Activated T-cell treated with anti-CD3 and anti-CD28 coated beads, Interleukin-2, amount 50 U/mL, for 24 hours (primary cell): ENCODE data around the gene USP7.
A peak's percentile ranks its signal among the peaks of the same experiment; 100 is the strongest.

Experiments used
- DNase-seq: peaks from one replicate; pipeline ENCODE4 v3.0.0-alpha.2; 2020
- H3K27ac Mint-ChIP-seq: 2 replicates; pipeline ENCODE4 v1.8.0; 2020; ENCODE audit warnings: mild to moderate bottlenecking, mixed read lengths
- H3K27me3 Mint-ChIP-seq: 2 replicates; pipeline ENCODE4 v1.8.0; 2020; ENCODE audit warnings: mixed read lengths
- H3K36me3 Mint-ChIP-seq: 2 replicates; pipeline ENCODE4 v1.8.0; 2020; ENCODE audit warnings: low read depth, mixed read lengths
- H3K4me1 Mint-ChIP-seq: 2 replicates; pipeline ENCODE4 v1.8.0; 2020; ENCODE audit warnings: low read depth, mixed read lengths
- H3K4me3 Mint-ChIP-seq: 2 replicates; pipeline ENCODE4 v1.8.0; 2020; ENCODE audit warnings: mild to moderate bottlenecking, moderate library complexity, mixed read lengths
- H3K9me3 Mint-ChIP-seq: 2 replicates; pipeline ENCODE4 v1.8.0; 2020; ENCODE audit warnings: mixed read lengths

USP7 gene

DNA sequence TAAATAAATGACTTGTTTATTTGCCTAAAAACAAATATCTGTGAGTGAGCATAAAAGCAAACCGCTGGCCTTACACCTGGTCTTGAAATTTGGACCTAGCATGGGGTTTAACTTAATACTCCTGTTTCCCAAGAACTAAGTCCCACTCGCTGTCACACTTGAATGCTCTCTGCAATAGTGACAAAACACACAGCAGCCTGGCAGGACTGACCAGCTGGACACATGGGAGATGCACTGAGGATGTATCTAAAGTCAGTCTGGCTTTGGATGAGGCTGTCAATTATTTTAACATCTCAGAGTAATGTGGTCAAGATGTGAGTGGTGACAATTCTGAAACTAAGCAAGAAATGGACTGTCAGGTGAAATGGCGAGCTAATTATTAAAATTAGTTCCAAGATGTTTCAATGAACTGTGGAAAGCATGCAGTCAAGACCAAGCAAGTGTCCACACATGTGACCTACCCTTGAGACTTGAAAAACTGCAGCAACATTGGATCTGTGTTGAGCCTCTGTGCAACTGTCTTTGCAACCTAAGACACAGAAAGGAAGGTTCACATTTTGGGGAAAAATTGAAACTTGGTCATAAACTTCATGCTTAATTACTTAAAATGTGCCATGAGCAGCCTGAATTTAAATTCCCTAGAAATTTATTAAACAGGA is 64.9 kb downstream of the USP7 start:
- H3K4me1 Mint-ChIP-seq = no peaks in the 10 kb centered on the region
- H3K27ac Mint-ChIP-seq = no peak overlapping the region
- no peak for DNase-seq
- H3K9me3 Mint-ChIP-seq = no peaks in the 10 kb centered on the region
- no peak overlapping the region for H3K4me3 Mint-ChIP-seq
- H3K27me3 Mint-ChIP-seq = no peaks in the 10 kb centered on the region
- peaks cover 95% of the 10 kb centered on the region for H3K36me3 Mint-ChIP-seq

DNA sequence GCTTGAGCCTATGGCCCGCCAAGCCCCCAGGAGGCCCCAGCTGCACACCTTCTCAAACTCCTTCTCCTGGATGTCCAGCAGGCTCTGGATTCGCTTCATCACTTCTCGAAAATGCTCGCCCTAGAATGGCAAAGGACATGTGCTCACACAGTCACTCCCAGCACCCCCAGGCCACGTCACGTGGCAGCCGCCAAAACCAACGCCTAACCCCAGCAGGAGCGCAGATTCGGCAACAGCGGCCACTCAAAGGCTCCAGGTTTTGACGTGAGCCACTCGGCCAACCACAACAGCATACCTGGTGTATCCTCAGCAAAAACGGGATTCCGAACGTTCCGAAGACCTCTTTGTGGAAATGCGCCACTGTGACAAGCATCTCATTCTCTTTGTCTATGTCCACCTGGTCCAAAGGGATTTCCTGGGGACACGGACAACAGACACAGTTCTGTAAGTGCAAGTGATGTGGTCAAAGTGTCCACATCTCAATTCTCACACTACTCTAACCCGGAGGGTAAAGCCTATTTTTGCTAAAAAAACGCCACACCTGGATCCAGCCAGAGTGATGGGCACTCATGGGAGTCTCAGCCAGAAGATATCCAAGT is 68.9 kb downstream of the USP7 start:
- Mint-ChIP-seq H3K4me1 (peaks cover 23% of the 10 kb centered on the region), H3K9me3 (no peaks in the 10 kb centered on the region), H3K4me3 (no peak overlapping the region), H3K27me3 (no peaks in the 10 kb centered on the region), H3K36me3 (peaks cover 95% of the 10 kb centered on the region), H3K27ac (peak overlapping the region; percentile 81)
- no peak for DNase-seq

DNA sequence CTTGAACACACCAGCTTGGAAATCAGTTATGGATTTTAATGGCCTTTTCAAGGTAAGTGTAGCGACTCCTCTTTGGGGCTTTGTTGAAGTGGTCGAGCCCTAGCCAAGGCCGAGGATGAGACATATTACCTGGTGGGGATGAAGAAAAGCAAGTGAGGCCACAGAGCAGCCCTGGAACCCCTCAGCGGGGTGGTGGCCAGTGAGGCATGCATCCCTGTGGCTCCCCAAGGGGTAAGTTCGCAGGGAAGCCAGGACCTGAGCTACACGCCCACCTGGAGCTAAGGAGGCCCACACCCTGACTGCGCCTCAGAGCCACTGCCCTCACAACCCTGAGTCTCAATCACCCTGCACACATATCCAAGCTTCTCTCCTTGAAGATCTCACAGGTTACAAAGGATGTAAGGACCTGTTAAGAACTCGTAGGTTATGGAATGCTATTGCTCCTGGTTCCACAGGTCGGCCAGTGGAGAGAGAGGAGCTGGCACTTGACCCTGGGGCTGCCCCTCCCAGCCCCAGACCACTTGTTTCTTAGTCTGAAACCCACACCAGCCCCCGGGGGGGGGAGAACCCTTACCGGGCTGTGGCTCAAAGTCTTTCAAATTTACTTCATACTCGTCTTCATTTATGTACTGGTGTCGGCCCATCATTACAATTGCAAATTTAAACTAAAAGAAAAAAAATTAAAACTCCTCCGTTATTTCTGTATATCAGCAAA is 69.6 kb downstream of the USP7 start:
- H3K36me3 Mint-ChIP-seq = peaks cover 91% of the 10 kb centered on the region

DNA sequence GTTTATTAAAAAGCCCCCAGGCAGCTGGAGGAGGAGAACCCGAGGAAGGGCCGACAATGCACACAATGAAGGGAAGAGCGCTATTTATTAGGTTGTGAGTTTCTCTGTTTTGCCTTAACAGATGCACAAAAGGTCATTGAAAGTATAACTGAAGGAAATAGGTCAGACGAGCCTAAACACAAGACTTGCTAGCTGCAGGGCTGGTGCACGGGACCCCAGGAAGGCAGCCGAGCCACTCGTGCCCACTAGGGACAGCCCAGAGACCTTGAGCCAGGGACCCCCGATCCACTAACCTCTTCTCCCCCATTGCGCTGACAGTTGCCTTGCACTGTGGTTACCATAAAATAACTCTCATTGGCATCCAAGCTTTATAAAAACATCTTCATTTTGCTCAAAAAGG is 70.3 kb downstream of the USP7 start:
- DNase-seq = no peak
- Mint-ChIP-seq H3K36me3 (peaks cover 85% of the 10 kb centered on the region), H3K9me3 (no peaks in the 10 kb centered on the region), H3K27ac (peak overlapping the region; percentile 4), H3K4me3 (no peak overlapping the region), H3K4me1 (peaks cover 23% of the 10 kb centered on the region), H3K27me3 (no peaks in the 10 kb centered on the region)

More for the DNA sequence above, 69.6 kb downstream of the USP7 start:
- Mint-ChIP-seq H3K27me3 (no peaks in the 10 kb centered on the region), H3K27ac (peak overlapping the region; percentile 81), H3K4me3 (no peak overlapping the region), H3K9me3 (no peaks in the 10 kb centered on the region), H3K4me1 (peaks cover 23% of the 10 kb centered on the region)
- no peak for DNase-seq

DNA sequence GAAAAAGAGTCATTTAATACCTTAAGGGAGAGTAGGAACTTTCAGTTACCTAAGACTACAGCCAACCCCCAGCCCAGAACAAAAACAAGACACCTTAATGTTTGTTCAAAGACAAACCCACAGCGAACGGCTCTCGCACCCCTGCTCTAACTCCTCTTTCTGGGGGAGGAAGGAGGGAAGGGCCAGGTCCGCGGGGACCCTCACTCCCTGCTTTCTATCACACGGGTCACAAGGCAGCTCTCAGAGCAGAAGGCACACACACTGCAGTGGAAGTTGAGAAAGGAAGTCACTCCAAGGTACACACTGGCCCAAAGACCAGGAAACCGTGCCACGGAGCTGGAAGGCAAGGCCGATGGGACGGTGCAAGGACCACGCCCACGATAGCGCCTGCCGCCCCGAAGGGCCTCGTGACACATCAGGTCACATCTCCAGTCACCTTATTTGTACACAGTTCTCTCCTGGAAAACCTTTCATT is 71.6 kb downstream of the USP7 start:
- H3K27ac Mint-ChIP-seq = peak overlapping the region; percentile 98
- H3K36me3 Mint-ChIP-seq = peaks cover 84% of the 10 kb centered on the region
- peaks cover 23% of the 10 kb centered on the region for H3K4me1 Mint-ChIP-seq
- H3K9me3 Mint-ChIP-seq = no peaks in the 10 kb centered on the region
- peak overlapping the region; percentile 68 for H3K4me3 Mint-ChIP-seq
- DNase-seq = peak; percentile 46
- H3K27me3 Mint-ChIP-seq = no peaks in the 10 kb centered on the region

DNA sequence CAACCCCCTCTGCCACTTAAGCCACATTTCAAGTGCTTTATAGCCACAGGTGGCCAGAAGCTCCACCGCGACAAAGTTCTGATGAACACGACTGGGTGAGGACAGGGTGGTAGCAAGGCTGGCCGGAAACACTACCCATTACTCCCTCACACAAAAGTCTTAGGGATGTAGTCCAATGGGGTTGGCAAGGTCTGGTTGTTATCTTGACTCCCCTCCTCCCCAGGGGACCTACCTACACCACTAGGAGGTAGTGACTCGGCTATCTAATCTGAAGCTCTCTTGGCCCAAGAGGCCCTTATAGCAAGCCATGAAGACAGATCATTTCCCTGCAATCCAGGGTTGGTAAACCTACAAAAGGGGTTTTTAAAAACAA is 73.2 kb downstream of the USP7 start:
- Mint-ChIP-seq H3K9me3 (no peaks in the 10 kb centered on the region), H3K4me1 (peaks cover 33% of the 10 kb centered on the region), H3K27ac (peak overlapping the region; percentile 98), H3K4me3 (no peak overlapping the region), H3K36me3 (peaks cover 73% of the 10 kb centered on the region), H3K27me3 (peaks cover 5% of the 10 kb centered on the region)
- DNase-seq = no peak

DNA sequence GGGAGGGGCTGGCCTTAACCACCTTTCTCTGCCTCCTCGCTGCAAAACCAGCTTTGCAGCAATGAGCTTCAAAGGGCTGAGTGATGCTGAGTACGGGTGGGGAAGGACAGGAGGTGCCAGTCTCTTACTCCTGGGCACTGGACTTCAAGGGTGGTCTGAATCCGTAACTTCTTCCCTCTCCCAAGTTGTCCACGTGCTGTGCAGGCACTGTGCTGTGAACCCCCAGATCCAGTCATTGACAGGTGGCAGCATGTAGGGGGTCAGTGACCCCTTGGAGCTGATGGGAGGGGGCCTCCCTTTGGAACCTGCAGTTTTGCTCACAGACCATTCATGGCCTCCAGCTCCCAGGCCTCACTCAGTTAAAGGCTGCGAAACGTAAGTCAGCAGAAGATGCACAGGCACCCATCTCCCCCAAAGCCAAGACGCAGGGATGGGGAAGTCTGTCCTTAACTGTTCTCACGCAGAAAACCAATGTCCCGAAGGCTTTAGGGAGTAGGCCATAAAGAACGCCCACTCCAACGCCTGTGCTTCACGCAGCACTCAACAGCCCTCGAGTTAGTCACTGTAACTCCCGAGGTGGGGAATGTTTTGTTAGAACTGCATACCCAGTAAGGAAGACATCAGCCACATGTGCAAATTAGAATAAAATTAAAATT is 73.7 kb downstream of the USP7 start:
- H3K4me3 Mint-ChIP-seq = no peak overlapping the region
- no peaks in the 10 kb centered on the region for H3K9me3 Mint-ChIP-seq
- peaks cover 35% of the 10 kb centered on the region for H3K4me1 Mint-ChIP-seq
- no peak for DNase-seq
- peak overlapping the region; percentile 98 for H3K27ac Mint-ChIP-seq
- H3K27me3 Mint-ChIP-seq = peaks cover 8% of the 10 kb centered on the region
- peaks cover 68% of the 10 kb centered on the region for H3K36me3 Mint-ChIP-seq

DNA sequence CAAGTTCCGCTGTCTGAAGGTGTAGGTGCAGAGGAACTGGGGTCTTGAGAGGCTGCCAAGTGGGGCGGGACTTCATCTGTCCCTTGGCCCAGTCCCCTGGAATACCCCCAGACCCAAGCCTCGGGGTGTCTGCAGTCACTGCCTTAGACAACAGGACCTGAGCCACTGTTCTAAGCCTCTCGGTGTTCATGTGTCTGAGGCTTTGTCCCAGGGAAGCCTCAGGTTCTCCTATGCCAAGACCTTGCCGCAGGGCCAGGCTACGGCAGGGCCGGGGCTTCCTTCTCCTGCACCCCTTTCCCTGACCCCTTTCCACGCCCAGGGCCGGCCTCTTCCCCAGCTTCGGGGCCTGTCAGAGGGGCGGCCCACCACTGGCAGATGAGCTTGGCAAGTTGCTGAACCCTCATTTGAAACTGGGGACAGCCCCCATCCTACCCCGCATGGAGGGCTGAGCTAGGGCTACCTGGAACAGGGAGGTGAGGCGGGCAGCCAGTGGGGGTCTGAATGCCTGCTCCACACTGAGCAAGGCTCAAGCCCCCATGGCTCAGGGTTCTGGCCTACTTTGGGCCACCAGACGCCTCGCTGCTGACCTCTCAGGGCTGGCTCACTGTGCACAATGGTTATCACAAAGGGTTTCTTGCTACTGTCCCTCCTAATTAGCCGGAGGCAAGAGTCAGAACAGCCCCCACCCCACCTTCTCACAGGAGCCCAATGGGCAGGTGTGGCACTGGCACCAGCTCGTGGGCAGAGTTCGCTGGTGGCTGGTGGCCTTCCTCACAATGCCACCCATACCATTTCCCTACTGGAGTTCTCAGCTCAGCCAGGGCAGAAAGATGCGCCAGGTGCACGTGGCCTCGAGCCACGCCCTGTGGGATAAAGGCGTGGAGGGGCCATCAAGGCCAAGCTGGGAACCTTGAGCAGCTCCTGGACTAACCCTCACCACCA is 74.5 kb downstream of the USP7 start:
- Mint-ChIP-seq H3K4me3 (no peak overlapping the region), H3K4me1 (peaks cover 35% of the 10 kb centered on the region), H3K36me3 (peaks cover 60% of the 10 kb centered on the region), H3K9me3 (no peaks in the 10 kb centered on the region), H3K27me3 (peaks cover 8% of the 10 kb centered on the region), H3K27ac (peak overlapping the region; percentile 29)
- no peak for DNase-seq

DNA sequence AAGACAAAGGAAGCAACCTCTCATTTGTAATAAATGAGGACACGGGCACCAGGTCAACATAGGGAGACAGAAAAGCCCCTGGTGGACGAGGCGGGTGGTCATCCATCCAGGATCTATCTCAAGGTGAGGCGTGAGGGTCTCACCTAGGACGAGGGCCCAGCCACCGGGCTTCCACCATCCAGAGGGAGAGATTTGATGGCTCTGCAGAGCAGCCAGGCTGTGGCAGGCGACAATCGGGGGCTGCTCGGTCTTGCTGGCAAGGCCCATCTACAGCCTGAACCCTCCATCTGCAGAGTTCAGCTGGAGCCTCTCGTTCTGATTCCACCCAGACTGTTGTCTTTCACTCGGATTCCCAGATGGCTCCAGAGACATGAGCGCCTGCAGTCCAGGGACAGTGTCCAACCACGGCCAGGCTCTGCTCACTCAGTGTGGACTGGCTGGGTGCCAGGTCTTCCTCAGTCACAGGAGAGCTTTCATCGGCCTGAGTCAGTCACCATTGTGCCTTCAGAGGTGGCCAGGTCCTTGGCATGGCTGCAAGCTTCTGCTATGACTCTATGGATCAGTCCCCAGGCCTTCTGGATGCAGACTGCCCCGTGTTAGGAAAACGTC is 75.7 kb downstream of the USP7 start:
- Mint-ChIP-seq H3K9me3 (no peaks in the 10 kb centered on the region), H3K27ac (peak overlapping the region; percentile 55)

DNA sequence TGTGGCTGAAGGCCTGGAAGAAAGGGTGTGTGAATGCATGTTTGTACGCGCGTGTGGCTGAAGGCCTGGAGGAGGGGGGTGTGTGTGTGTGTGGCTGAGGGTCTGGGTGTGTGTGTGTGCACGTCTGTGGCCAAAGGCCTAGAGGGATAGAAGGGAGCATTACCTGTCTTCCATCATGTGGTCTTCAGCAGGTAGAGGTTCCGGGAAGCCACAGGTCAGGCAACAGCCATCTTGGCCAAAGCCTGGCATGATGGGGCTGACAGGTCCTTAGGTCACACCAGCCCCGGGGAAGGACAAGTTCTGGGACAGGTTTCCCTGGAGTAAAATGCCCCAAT is 76.3 kb downstream of the USP7 start:
- Mint-ChIP-seq H3K4me1 (peaks cover 28% of the 10 kb centered on the region), H3K4me3 (no peak overlapping the region), H3K27ac (no peak overlapping the region), H3K27me3 (peaks cover 8% of the 10 kb centered on the region), H3K36me3 (peaks cover 42% of the 10 kb centered on the region), H3K9me3 (no peaks in the 10 kb centered on the region)
- DNase-seq = no peak

More for the DNA sequence above, 75.7 kb downstream of the USP7 start:
- DNase-seq = no peak
- Mint-ChIP-seq H3K36me3 (peaks cover 48% of the 10 kb centered on the region), H3K4me1 (peaks cover 32% of the 10 kb centered on the region), H3K4me3 (no peak overlapping the region), H3K27me3 (peaks cover 8% of the 10 kb centered on the region)

DNA sequence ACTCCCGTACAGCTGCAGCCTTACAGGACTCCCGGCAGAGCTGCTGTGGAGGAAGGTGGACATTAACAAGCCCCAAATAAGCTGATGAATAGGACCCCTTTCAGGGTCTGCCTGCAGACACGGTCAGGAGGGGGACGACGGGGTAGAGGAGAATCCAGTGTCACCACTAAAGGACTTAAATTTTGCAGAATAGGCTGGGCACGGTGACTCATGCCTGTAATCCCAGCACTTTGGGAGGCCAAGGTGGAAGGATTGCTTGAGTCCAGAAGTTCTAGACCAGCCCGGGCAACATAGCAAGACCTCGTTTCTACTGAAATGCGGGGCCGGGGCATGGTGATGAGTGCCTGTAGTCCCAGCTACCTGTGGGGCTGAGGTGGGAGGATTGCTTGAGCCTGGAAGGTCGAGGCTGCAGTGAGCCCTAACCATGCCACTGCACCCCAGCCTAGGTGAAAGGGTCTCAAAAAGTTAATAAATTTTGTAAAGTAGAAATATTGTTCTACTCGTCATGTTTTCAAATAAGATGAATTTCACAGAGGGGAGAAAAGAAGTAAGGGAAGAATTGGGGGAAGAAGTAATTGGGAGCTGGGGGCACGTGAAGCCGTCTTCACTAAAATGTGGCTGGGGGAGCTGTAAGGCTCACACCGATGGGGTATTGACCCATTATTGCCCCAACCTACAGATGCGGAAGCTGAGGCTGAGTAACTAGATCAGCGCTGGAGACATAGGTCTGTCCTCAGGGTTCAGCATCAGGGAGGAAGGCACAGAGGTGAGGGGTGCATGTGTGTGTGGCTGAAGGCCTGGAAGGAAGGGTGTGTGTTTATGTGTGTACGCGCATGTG is 76.9 kb downstream of the USP7 start:
- Mint-ChIP-seq H3K27me3 (peaks cover 8% of the 10 kb centered on the region), H3K9me3 (no peaks in the 10 kb centered on the region), H3K4me3 (no peak overlapping the region), H3K36me3 (peaks cover 36% of the 10 kb centered on the region), H3K4me1 (peaks cover 23% of the 10 kb centered on the region), H3K27ac (peak overlapping the region; percentile 55)
- DNase-seq = no peak

DNA sequence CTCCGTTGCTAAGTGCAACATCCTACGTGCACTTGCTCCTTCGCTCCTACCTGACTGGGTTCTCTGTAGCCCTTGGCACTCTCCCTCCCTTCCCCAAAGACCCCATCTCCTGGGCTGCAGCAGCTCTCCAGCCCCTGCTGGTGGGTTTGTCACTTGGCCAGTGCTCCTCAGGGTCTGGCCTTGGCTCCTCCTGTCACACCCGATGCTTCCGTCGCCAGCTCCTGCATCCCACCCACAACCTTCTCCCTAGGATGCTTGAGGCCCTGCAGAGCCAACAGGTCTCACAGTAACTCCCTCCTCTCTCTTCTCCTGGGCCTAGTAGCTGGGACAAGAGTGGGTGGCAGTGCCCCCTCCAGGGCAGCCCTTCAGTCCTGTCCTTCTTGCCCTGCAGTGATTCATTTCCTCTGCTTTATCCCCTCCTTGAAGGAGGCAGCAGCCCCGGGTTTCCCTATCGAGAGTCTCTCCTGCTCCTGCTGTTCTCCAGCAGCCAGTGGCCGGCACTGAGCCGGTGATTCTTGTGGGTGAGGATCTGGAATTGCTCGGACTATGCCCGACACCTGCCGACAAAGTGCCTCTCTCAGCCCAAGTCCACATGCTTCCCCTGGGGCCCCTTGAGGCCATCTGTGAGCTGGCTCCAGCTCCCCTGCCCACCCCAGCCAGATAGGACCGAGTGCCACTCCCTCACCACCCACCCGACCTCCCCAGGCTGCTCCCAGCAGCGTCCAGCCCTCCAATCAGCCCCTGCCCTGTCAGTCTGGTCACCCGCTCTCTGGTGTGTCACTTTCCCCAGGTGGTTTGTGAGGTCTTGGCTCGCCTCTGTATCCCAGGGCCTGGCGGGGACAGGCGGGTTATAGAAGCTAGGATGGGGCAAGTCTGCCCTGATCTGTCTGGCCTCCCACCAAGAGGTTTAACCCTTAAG is 77.8 kb downstream of the USP7 start:
- peaks cover 8% of the 10 kb centered on the region for H3K27me3 Mint-ChIP-seq
- peak overlapping the region; percentile 71 for H3K27ac Mint-ChIP-seq
- H3K36me3 Mint-ChIP-seq = peaks cover 27% of the 10 kb centered on the region
- H3K9me3 Mint-ChIP-seq = no peaks in the 10 kb centered on the region
- DNase-seq = no peak
- peaks cover 15% of the 10 kb centered on the region for H3K4me1 Mint-ChIP-seq
- H3K4me3 Mint-ChIP-seq = no peak overlapping the region
